Neuronal stem cell (in vitro differentiated cells): ENCODE measurements around the gene APBA1.

ENCODE experiments used
- DNase-seq: peaks from one replicate; pipeline ENCODE4 v3.0.0-alpha.2; 2013; ENCODE audit warnings: low spot score
- H2AFZ ChIP-seq: one replicate; pipeline ENCODE4 v1.6.1; 2013; ENCODE audit warnings: mild to moderate bottlenecking, low read length, inconsistent platforms
- H2AK5ac ChIP-seq: 2 replicates; pipeline ENCODE4 v1.6.1; 2013; ENCODE audit warnings: low read depth, mild to moderate bottlenecking, inconsistent platforms, low read length, moderate library complexity, mixed read lengths
- H2BK120ac ChIP-seq: 2 replicates; pipeline ENCODE4 v1.6.1; 2013; ENCODE audit warnings: low read depth, mild to moderate bottlenecking, inconsistent platforms, low read length, moderate library complexity, mixed read lengths
- H2BK12ac ChIP-seq: one replicate; pipeline ENCODE4 v1.6.1; 2013; ENCODE audit warnings: low read length, inconsistent platforms
- H2BK15ac ChIP-seq: 2 replicates; pipeline ENCODE4 v1.6.1; 2013; ENCODE audit warnings: mild to moderate bottlenecking, low read length, inconsistent platforms, mixed read lengths
- H2BK5ac ChIP-seq: one replicate; pipeline ENCODE4 v1.6.1; 2013; ENCODE audit warnings: inconsistent platforms, mild to moderate bottlenecking, low read length, moderate library complexity
- H3K14ac ChIP-seq: one replicate; pipeline ENCODE4 v1.6.1; 2013; ENCODE audit warnings: low read length, inconsistent platforms
- H3K18ac ChIP-seq: 2 replicates; pipeline ENCODE4 v1.6.1; 2013; ENCODE audit warnings: low read length, inconsistent platforms
- H3K23ac ChIP-seq: 2 replicates; pipeline ENCODE4 v1.6.1; 2013; ENCODE audit warnings: low read depth, mild to moderate bottlenecking, mixed read lengths, low read length, inconsistent platforms; ENCODE audit not compliant: poor library complexity
- H3K27ac ChIP-seq: replicated peaks from 3 replicates; pipeline ENCODE4 v1.5.1; 2013; ENCODE audit warnings: low read length, inconsistent platforms
- H3K27me3 ChIP-seq, 3 experiments: 2 replicates each; pipeline ENCODE4 v1.6.1; 2013; ENCODE audit warnings: low read length in 3 of 3, mild to moderate bottlenecking in 2 of 3, inconsistent platforms in 1 of 3, low read depth in 1 of 3, mixed read lengths in 1 of 3, moderate library complexity in 1 of 3; ENCODE audit not compliant: control insufficient read depth in 3 of 3, insufficient read depth in 3 of 3
- H3K36me3 ChIP-seq, 2 donors: replicated peaks in 1 of 2; 2 replicates each; pipeline ENCODE4 v1.6.1; 2013; ENCODE audit warnings: low read length in 2 of 2; ENCODE audit not compliant: control insufficient read depth in 2 of 2, insufficient read depth in 2 of 2
- H3K4ac ChIP-seq: 2 replicates; pipeline ENCODE4 v1.6.1; 2013; ENCODE audit warnings: inconsistent platforms, mild to moderate bottlenecking, low read length, moderate library complexity
- H3K4me1 ChIP-seq, 2 donors: 1 replicate in 1 of 2; 2 replicates in 1 of 2; pipeline ENCODE4 v1.6.1; 2013; ENCODE audit warnings: low read length in 2 of 2, low read depth in 1 of 2; ENCODE audit not compliant: control insufficient read depth in 2 of 2, insufficient read depth in 1 of 2
- H3K4me2 ChIP-seq: one replicate; pipeline ENCODE4 v1.6.1; 2013; ENCODE audit warnings: mild to moderate bottlenecking, low read length, inconsistent platforms; ENCODE audit not compliant: insufficient read depth, poor library complexity, severe bottlenecking
- H3K4me3 ChIP-seq, 2 donors: 2 replicates each; pipeline ENCODE4 v1.5.1; 2013; ENCODE audit warnings: low read length in 2 of 2, mild to moderate bottlenecking in 2 of 2, inconsistent platforms in 1 of 2, moderate library complexity in 1 of 2
- H3K79me1 ChIP-seq: one replicate; pipeline ENCODE4 v1.6.1; 2013; ENCODE audit warnings: low read depth, mild to moderate bottlenecking, inconsistent platforms, low read length, moderate library complexity
- H3K9ac ChIP-seq: one replicate; pipeline ENCODE4 v1.6.1; 2013; ENCODE audit warnings: mild to moderate bottlenecking, low read depth, low read length, inconsistent platforms; ENCODE audit not compliant: poor library complexity
- H3K9me3 ChIP-seq, 2 donors: replicated peaks in 1 of 2; 2 replicates each; pipeline versions ENCODE3 to v1.6.1; 2013; ENCODE audit warnings: low read length in 2 of 2, mild to moderate bottlenecking in 2 of 2, inconsistent platforms in 1 of 2, low read depth in 1 of 2, mixed read lengths in 1 of 2, moderate library complexity in 1 of 2; ENCODE audit not compliant: control insufficient read depth in 2 of 2, insufficient read depth in 1 of 2
- H4K8ac ChIP-seq: one replicate; pipeline ENCODE4 v1.6.1; 2013; ENCODE audit warnings: low read depth, mild to moderate bottlenecking, inconsistent platforms, low read length, moderate library complexity
- H4K91ac ChIP-seq: one replicate; pipeline ENCODE4 v1.6.1; 2013; ENCODE audit warnings: low read length, low read depth, mild to moderate bottlenecking, inconsistent platforms; ENCODE audit not compliant: poor library complexity
- WGBS, 2 donors: extraction: QIAGEN DNeasy Blood & Tissue Kit; methylation state at CpG; one replicate each; pipeline ENCODE4 v1.1.7; 2013; ENCODE audit warnings: missing lambda C conversion rate in 2 of 2, mixed read lengths in 1 of 2; ENCODE audit not compliant: insufficient read length in 2 of 2, insufficient replicate concordance in 1 of 2; ENCODE audit errors: extremely low coverage in 2 of 2; 5-methylcytosine and 5-hydroxymethylcytosine counted together

The APBA1 gene

GRCh38 chr9:69594180-69594579 is 78.0 kb downstream of the APBA1 start:
- no peaks in the 10 kb centered on the region for H3K36me3 ChIP-seq
- no peaks in the 10 kb centered on the region for H3K9me3 ChIP-seq
- no peak overlapping the region for H2BK15ac ChIP-seq
- no peak overlapping the region for H4K91ac ChIP-seq
- H2BK5ac ChIP-seq = no peak overlapping the region
- H3K23ac ChIP-seq = no peak overlapping the region
- H4K8ac ChIP-seq = no peak overlapping the region
- no peak overlapping the region for H3K9ac ChIP-seq
- H3K27me3 ChIP-seq = peaks cover 0 to 3% (median 0%) of the 10 kb centered on the region in 3 experiments
- no peaks in the 10 kb centered on the region for H3K79me1 ChIP-seq
- WGBS, 2 donors = no CpG with 5 or more reads among the region's 2 CpGs
- H3K4me1 ChIP-seq = peaks cover 0 to 6% of the 10 kb centered on the region in 2 donors
- H3K18ac ChIP-seq = no peak overlapping the region
- no peak overlapping the region for H2AFZ ChIP-seq
- DNase-seq = no peak
- no peak overlapping the region for H3K4me3 ChIP-seq
- no peak overlapping the region for H2BK12ac ChIP-seq
- no peak overlapping the region for H3K4ac ChIP-seq
- no peak overlapping the region for H3K27ac ChIP-seq
- no peak overlapping the region for H2BK120ac ChIP-seq
- no peak overlapping the region for H3K14ac ChIP-seq
- H2AK5ac ChIP-seq = no peak overlapping the region
- no peak overlapping the region for H3K4me2 ChIP-seq

- DNase-seq = no peak
- Histone ChIP-seq H3K23ac (no peak overlapping the region), H3K18ac (no peak overlapping the region), H4K91ac (no peak overlapping the region), H2BK15ac (no peak overlapping the region), H3K27ac (no peak overlapping the region), H3K4ac (no peak overlapping the region), H2AFZ (no peak overlapping the region), H3K36me3 (no peaks in the 10 kb centered on the region), H2AK5ac (no peak overlapping the region), H3K79me1 (no peaks in the 10 kb centered on the region), H3K27me3 (peaks cover 0 to 4% (median 0%) of the 10 kb centered on the region in 3 experiments), H3K14ac (no peak overlapping the region), H3K4me1 (peaks cover 0 to 6% of the 10 kb centered on the region in 2 donors), H2BK120ac (no peak overlapping the region), H3K4me2 (no peak overlapping the region), H2BK5ac (no peak overlapping the region), H3K9me3 (no peaks in the 10 kb centered on the region), H3K4me3 (no peak overlapping the region), H4K8ac (no peak overlapping the region), H3K9ac (no peak overlapping the region), H2BK12ac (no peak overlapping the region)
- WGBS, 2 donors = no CpG with 5 or more reads among the region's 5 CpGs
These were observed 78.4 kb downstream of the APBA1 start for GRCh38 chr9:69593756-69594155.

- H3K4ac ChIP-seq = no peak overlapping the region
- H3K4me3 ChIP-seq = no peak overlapping the region
- H3K79me1 ChIP-seq = no peaks in the 10 kb centered on the region
- H3K4me1 ChIP-seq = peaks cover 0 to 6% of the 10 kb centered on the region in 2 donors
- no peak overlapping the region for H2AK5ac ChIP-seq
- H3K36me3 ChIP-seq = no peaks in the 10 kb centered on the region
- WGBS, 2 donors = no CpG with 5 or more reads among the region's 3 CpGs
- no peak overlapping the region for H3K23ac ChIP-seq
- H2BK120ac ChIP-seq = no peak overlapping the region
- peaks cover 0 to 4% (median 0%) of the 10 kb centered on the region in 3 experiments for H3K27me3 ChIP-seq
- H4K8ac ChIP-seq = no peak overlapping the region
- H3K9ac ChIP-seq = no peak overlapping the region
- H3K9me3 ChIP-seq = no peaks in the 10 kb centered on the region
- no peak overlapping the region for H2BK12ac ChIP-seq
- H2AFZ ChIP-seq = no peak overlapping the region
- no peak for DNase-seq
- H3K14ac ChIP-seq = no peak overlapping the region
- H3K27ac ChIP-seq = no peak overlapping the region
- no peak overlapping the region for H4K91ac ChIP-seq
- no peak overlapping the region for H2BK5ac ChIP-seq
- no peak overlapping the region for H3K4me2 ChIP-seq
- no peak overlapping the region for H2BK15ac ChIP-seq
- H3K18ac ChIP-seq = no peak overlapping the region
These were observed 78.9 kb downstream of the APBA1 start for GRCh38 chr9:69593301-69593700.

GRCh38 chr9:69590266-69590665 is 81.9 kb downstream of the APBA1 start:
- Histone ChIP-seq H2BK120ac (no peak overlapping the region), H3K9ac (no peak overlapping the region), H3K79me1 (no peaks in the 10 kb centered on the region), H3K4me2 (no peak overlapping the region), H3K4me1 (peaks cover 0 to 6% of the 10 kb centered on the region in 2 donors), H3K14ac (no peak overlapping the region), H4K91ac (no peak overlapping the region), H3K4ac (no peak overlapping the region), H3K36me3 (no peaks in the 10 kb centered on the region), H2AK5ac (no peak overlapping the region), H2AFZ (no peak overlapping the region), H3K23ac (no peak overlapping the region), H4K8ac (no peak overlapping the region), H3K4me3 (no peak overlapping the region), H2BK15ac (no peak overlapping the region), H3K9me3 (no peaks in the 10 kb centered on the region), H3K18ac (no peak overlapping the region), H3K27me3 (peaks cover 0 to 4% (median 0%) of the 10 kb centered on the region in 3 experiments), H2BK5ac (no peak overlapping the region), H3K27ac (no peak overlapping the region), H2BK12ac (no peak overlapping the region)
- no peak for DNase-seq
- WGBS, 2 donors = no CpG with 5 or more reads among the region's 5 CpGs
